ENCODE measurements around the gene WDR12. TPM values are rescaled to one million over a fixed set of nuclear protein-coding genes. Genes with fewer than 3 reads are reported as not detected.

Gene WDR12
- total and polyA plus RNA-seq, 2 of the 13 experiments (the other 11 are each of a cell fraction or from before 2014, with no cell fraction given), result 94.4 to 216 TPM

- no peak for TF ChIP-seq ZNF468 (CRISPR knock-in tag; IDR thresholded peaks at IDR 0.05)
These were observed 21.7 kb upstream of the WDR12 start (continued) for GRCh38 chr2:202933139-202933510.

- peak; percentile 51 for ATAC-seq
- 83% methylated on average over 3 of the region's 3 CpGs for WGBS (ENCODE audit: low lambda C conversion rate)
- H2AFZ ChIP-seq (ENCODE audit: low read length), result no peak overlapping the region
- TF ChIP-seq NFIC (IDR thresholded peaks at IDR 0.05; ENCODE audit: low read length), result no peak
- TF ChIP-seq ZNF761 (CRISPR knock-in tag; conservative IDR thresholded peaks at IDR 0.05), result no peak
- no peak for TF ChIP-seq NRL (CRISPR knock-in tag; IDR thresholded peaks at IDR 0.05; ENCODE audit: borderline replicate concordance)
- TF ChIP-seq MED1 (CRISPR knock-in tag; IDR thresholded peaks at IDR 0.05), result no peak
- no peak for TF ChIP-seq ZNF205 (CRISPR knock-in tag; IDR thresholded peaks at IDR 0.05)
- TF ChIP-seq, protein P1, sequence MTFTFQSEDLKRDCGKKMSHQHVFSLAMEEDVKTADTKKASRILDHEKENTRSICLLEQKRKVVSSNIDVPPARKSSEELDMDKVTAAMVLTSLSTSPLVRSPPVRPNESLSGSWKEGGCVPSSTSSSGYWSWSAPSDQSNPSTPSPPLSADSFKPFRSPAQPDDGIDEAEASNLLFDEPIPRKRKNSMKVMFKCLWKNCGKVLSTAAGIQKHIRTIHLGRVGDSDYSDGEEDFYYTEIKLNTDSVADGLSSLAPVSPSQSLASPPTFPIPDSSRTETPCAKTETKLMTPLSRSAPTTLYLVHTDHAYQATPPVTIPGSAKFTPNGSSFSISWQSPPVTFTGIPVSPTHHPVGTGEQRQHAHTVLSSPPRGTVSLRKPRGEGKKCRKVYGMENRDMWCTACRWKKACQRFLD (CRISPR knock-in tag; IDR thresholded peaks at IDR 0.05; ENCODE audit: borderline replicate concordance), result no peak
- no peak for TF ChIP-seq ZNF687 (CRISPR knock-in tag; IDR thresholded peaks at IDR 0.05)
- TF ChIP-seq ZNF589 (CRISPR knock-in tag; conservative IDR thresholded peaks at IDR 0.05), result no peak
- no peak for TF ChIP-seq ZNF780A (CRISPR knock-in tag; IDR thresholded peaks at IDR 0.05)
- no peak for TF ChIP-seq ZBTB33 (CRISPR knock-in tag; IDR thresholded peaks at IDR 0.05)
- TF ChIP-seq CC2D1A (CRISPR knock-in tag; IDR thresholded peaks at IDR 0.05), result no peak
- TF ChIP-seq ZNF296 (CRISPR knock-in tag; conservative IDR thresholded peaks at IDR 0.05), result no peak
- TF ChIP-seq ISX (CRISPR knock-in tag; conservative IDR thresholded peaks at IDR 0.05), result no peak
These were observed 21.1 kb upstream of the WDR12 start for GRCh38 chr2:202932425-202933138.

More at GRCh38 chr2:202932425-202933138, 21.1 kb upstream of the WDR12 start:
- intact Hi-C loops (cut with micrococcal nuclease; ENCODE audit: unreplicated experiment) (no loop called here), in situ Hi-C loops (cut with HindIII; ENCODE audit: extremely low pct_ligation_motif_present, low pct_unique_long_range_greater_than_20kb) (no loop called here)
- Histone ChIP-seq H3K4me3 (replicated peaks in 1 of 3; ENCODE audit: insufficient read depth in 1 of 3, low read depth in 2 of 3, low read length in 3 of 3) (no peak overlapping the region), H3K27ac (ENCODE audit: extremely low read length, insufficient read depth, low read length) (no peak overlapping the region), H3K79me2 (ENCODE audit: insufficient read depth, low read length) (no peaks in the 10 kb centered on the region), H3K9ac (ENCODE audit: insufficient read depth, low read depth, low read length) (no peak overlapping the region), H3K4me2 (ENCODE audit: low read depth, low read length) (no peak overlapping the region), H4K20me1 (ENCODE audit: insufficient read depth, low read length) (no peaks in the 10 kb centered on the region), H3K27me3 (ENCODE audit: control insufficient read depth in 1 of 2, insufficient read depth in 2 of 2, low read length in 2 of 2) (peaks cover 0 to 1% of the 10 kb centered on the region in 2 experiments; a peak in 1 of 5 replicates), H3K36me3 (replicated peaks in 1 of 2; ENCODE audit: control insufficient read depth in 1 of 2, insufficient read depth in 2 of 2, low read length in 2 of 2) (no peaks in the 10 kb centered on the region), H3K9me3 (ENCODE audit: low read length) (no peaks in the 10 kb centered on the region), H3K4me1 (ENCODE audit: insufficient read depth, low read length) (no peaks in the 10 kb centered on the region)
- FAIRE-seq, result no peak
- DNase-seq (ENCODE audit: low spot score), result no peak
- no TSS peak for BruUV-seq (replicated peaks)
- ChIA-PET CTCF (ENCODE audit: low intra/inter-chr PET ratio, low total read pairs) (no interaction called here), POLR2A (no interaction called here)
